Liver (tissue), 9 donors: ENCODE data around the gene TMEM98. TPM values are rescaled to one million over a fixed set of nuclear protein-coding genes. Genes with fewer than 3 reads are reported as not detected.
"Not testable (repeated sequence)": the region's sequence is repeated elsewhere in the genome, so short reads cannot be mapped to it uniquely, and the experiment has no call there.

ENCODE experiments used
- DNase-seq: peaks from one replicate; pipeline ENCODE4 v3.0.0-alpha.2; 2017; ENCODE audit warnings: low spot score
- H3K27ac ChIP-seq, 2 donors: one replicate each; pipeline ENCODE4 v1.7.0; 2013; ENCODE audit warnings: inconsistent platforms in 2 of 2, low read length in 2 of 2, control low read depth in 1 of 2, low read depth in 1 of 2, mild to moderate bottlenecking in 1 of 2
- H3K27me3 ChIP-seq, 4 donors: one replicate each; pipeline versions ENCODE4 v1.6.1 to v1.7.0; 2013; ENCODE audit warnings: low read length in 3 of 4, inconsistent platforms in 1 of 4, mild to moderate bottlenecking in 1 of 4, moderate library complexity in 1 of 4; ENCODE audit not compliant: control insufficient read depth in 4 of 4, insufficient read depth in 4 of 4
- H3K36me3 ChIP-seq, 4 donors: one replicate each; pipeline versions ENCODE4 v1.6.1 to v1.7.0; 2013; ENCODE audit warnings: low read length in 3 of 4, mild to moderate bottlenecking in 3 of 4, low read depth in 1 of 4, moderate library complexity in 1 of 4; ENCODE audit not compliant: control insufficient read depth in 4 of 4, insufficient read depth in 3 of 4
- H3K4me1 ChIP-seq, 4 donors: one replicate each; pipeline versions ENCODE4 v1.6.1 to v1.7.0; 2013; ENCODE audit warnings: low read length in 3 of 4, mild to moderate bottlenecking in 3 of 4, moderate library complexity in 1 of 4; ENCODE audit not compliant: control insufficient read depth in 4 of 4, insufficient read depth in 4 of 4
- H3K4me3 ChIP-seq, 3 donors: one replicate each; pipeline versions ENCODE4 v1.6.1 to v1.7.0; 2013; ENCODE audit warnings: low read length in 3 of 3, control low read depth in 1 of 3, low read depth in 1 of 3, mild to moderate bottlenecking in 1 of 3
- H3K9ac ChIP-seq, 2 donors: one replicate each; pipeline ENCODE4 v1.7.0; 2013; ENCODE audit warnings: low read length in 2 of 2, mild to moderate bottlenecking in 2 of 2, moderate library complexity in 2 of 2, control low read depth in 1 of 2, low read depth in 1 of 2
- H3K9me3 ChIP-seq, 4 donors: one replicate each; pipeline versions ENCODE4 v1.6.1 to v1.7.0; 2013; ENCODE audit warnings: low read length in 3 of 4; ENCODE audit not compliant: control insufficient read depth in 4 of 4
- ATF3 ChIP-seq: IDR thresholded peaks from 2 replicates; pipeline ENCODE4 v1.6.1; 2016; ENCODE audit warnings: antibody characterized with exemption
- EGR1 ChIP-seq, 2 donors: IDR thresholded peaks; 2 replicates each; pipeline ENCODE4 v1.6.1; 2016 to 2018; ENCODE audit warnings: antibody characterized with exemption in 2 of 2, low read depth in 2 of 2
- GABPA ChIP-seq, 2 donors: IDR thresholded peaks in 1 of 2; conservative IDR thresholded peaks in 1 of 2; 2 replicates each; pipeline ENCODE4 v1.6.1; 2016; ENCODE audit warnings: antibody characterized with exemption in 2 of 2, mild to moderate bottlenecking in 1 of 2, moderate library complexity in 1 of 2
- HNF4A ChIP-seq, 2 donors: conservative IDR thresholded peaks; 2 replicates each; pipeline ENCODE4 v1.6.1; 2016; ENCODE audit warnings: antibody characterized with exemption in 2 of 2, mild to moderate bottlenecking in 2 of 2
- HNF4G ChIP-seq: IDR thresholded peaks from 2 replicates; pipeline ENCODE4 v1.6.1; 2016; ENCODE audit warnings: antibody characterized with exemption
- JUND ChIP-seq, 2 donors: IDR thresholded peaks; 2 replicates each; pipeline ENCODE4 v1.6.1; 2016; ENCODE audit warnings: antibody characterized with exemption in 2 of 2
- MAX ChIP-seq: IDR thresholded peaks from 2 replicates; pipeline ENCODE4 v1.6.1; 2016; ENCODE audit warnings: antibody characterized with exemption
- NR2F2 ChIP-seq: IDR thresholded peaks from 2 replicates; pipeline ENCODE4 v1.6.1; 2016; ENCODE audit warnings: antibody characterized with exemption
- RAD21 ChIP-seq, 2 donors: IDR thresholded peaks; 2 replicates each; pipeline ENCODE4 v1.6.1; 2016; ENCODE audit warnings: antibody characterized with exemption in 2 of 2, mild to moderate bottlenecking in 2 of 2
- RXRA ChIP-seq, 2 donors: IDR thresholded peaks; 2 replicates each; pipeline ENCODE4 v1.6.1; 2017 to 2018; ENCODE audit warnings: antibody characterized with exemption in 2 of 2, mild to moderate bottlenecking in 1 of 2
- SP1 ChIP-seq: IDR thresholded peaks from 2 replicates; pipeline ENCODE4 v1.6.1; 2018; ENCODE audit warnings: antibody characterized with exemption, mild to moderate bottlenecking
- TAF1 ChIP-seq: conservative IDR thresholded peaks from 2 replicates; pipeline ENCODE4 v1.6.1; 2016; ENCODE audit warnings: antibody characterized with exemption, mild to moderate bottlenecking
- YY1 ChIP-seq: IDR thresholded peaks from 2 replicates; pipeline ENCODE4 v1.6.1; 2016; ENCODE audit warnings: antibody characterized with exemption, mild to moderate bottlenecking
- WGBS: extraction: QIAGEN DNeasy Blood & Tissue Kit; methylation state at CpG from one replicate; pipeline ENCODE4 v1.1.7; 2013; 5-methylcytosine and 5-hydroxymethylcytosine counted together
- polyA plus RNA-seq, 2 donors: library from polyadenylated mRNA; stranded (reverse) in 1 of 2; unstranded in 1 of 2; fragments of 200-250 nt in 1 of 2; fragments of >200 nt in 1 of 2; fragmentation: Nextera tagmentation in 1 of 2; extraction: Ambion mirVana in 1 of 2; gene quantifications; one replicate each; pipeline versions ENCODE4 v1.2.1 to v1.2.3, GENCODE V29; 2013 to 2015
- total RNA-seq, 2 donors: library from RNA; depleted of rRNA; stranded (reverse); fragments of >200 nt; gene quantifications; one replicate each; pipeline ENCODE4 v1.2.3, GENCODE V29; 2014
- TF ChIP-seq, protein P1 (sequence below): IDR thresholded peaks from 2 replicates; pipeline ENCODE4 v1.6.1; 2016; ENCODE audit warnings: antibody characterized with exemption, mild to moderate bottlenecking
- TF ChIP-seq, protein P2 (sequence below): fragments of 150-350 bp; IDR thresholded peaks from 2 replicates; pipeline ENCODE4 v1.5.1; 2017; ENCODE audit warnings: improper control_type of control experiment, low read depth, low read length; ENCODE audit not compliant: missing input control
- donor health status: healthy.
- donor health status: healthy.
- donor health status: healthy.
- donor health status: healthy.
- donor health status: healthy.

Gene TMEM98
- total and polyA plus RNA-seq, 4 donors, result 7.0 to 17.5 (median 10.7) TPM

DNA sequence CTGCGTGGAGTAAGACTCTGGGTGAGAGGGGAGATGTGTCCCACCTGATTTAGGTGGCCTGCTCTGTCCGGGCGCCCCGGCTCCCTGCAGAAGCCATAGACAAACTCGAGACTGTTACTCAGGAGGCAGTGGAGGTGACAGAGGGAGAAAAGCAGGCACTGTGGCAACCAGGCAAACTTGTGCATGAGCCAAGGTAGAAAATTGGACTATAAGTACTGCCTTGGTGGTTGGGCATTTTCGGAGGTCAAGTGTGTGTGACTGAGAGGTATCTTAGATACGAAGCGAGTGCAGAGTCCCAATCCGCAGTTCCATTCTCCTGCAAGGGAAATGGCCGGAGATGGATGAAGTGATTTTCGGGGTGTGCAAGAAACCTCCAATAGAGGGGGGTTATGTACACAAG is 36.6 kb downstream of the TMEM98 start (continued):
- no peak for TF ChIP-seq EGR1 (IDR thresholded peaks at IDR 0.05; ENCODE audit: low read depth in 2 of 2)
- no peak for TF ChIP-seq HNF4A (conservative IDR thresholded peaks at IDR 0.05)

GRCh38 chr17:32969231-32969630 is 41.3 kb downstream of the TMEM98 start:
- not testable (repeated sequence) for DNase-seq, H3K4me1 ChIP-seq, H3K9ac ChIP-seq, H3K9me3 ChIP-seq, H3K27me3 ChIP-seq, H3K36me3 ChIP-seq, H3K27ac ChIP-seq, H3K4me3 ChIP-seq
- 82% methylated on average over 4 of the region's 4 CpGs for WGBS

DNA sequence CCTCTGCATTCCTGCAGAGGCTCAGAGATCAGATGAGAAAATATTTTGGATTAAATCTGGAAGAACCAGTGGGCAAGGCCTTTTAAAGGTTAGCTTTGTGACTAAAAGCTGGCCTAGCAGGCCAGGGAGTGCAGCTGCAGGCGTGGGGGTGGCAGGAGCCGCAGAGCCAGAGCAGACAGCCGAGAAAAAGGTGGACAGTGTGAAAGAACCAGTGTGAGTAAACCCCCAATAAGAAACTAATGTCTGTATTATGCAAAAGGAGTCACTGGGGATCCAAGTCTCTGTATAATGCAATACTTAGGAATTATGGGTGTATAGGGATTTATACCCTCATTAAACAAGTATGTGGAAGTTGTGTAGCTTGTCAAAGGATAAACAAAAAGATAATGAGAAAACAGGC is 42.3 kb downstream of the TMEM98 start:
- 86% methylated on average over 3 of the region's 3 CpGs for WGBS
- DNase-seq, result no peak
- Histone ChIP-seq H3K9ac (no peak overlapping the region), H3K4me3 (no peak overlapping the region), H3K4me1 (no peaks in the 10 kb centered on the region), H3K9me3 (no peaks in the 10 kb centered on the region), H3K36me3 (no peaks in the 10 kb centered on the region), H3K27me3 (no peaks in the 10 kb centered on the region), H3K27ac (no peak overlapping the region)
- no peak for TF ChIP-seq SP1
- no peak for TF ChIP-seq YY1
- no peak for TF ChIP-seq HNF4G
- TF ChIP-seq HNF4A (conservative IDR thresholded peaks at IDR 0.05), result no peak

GRCh38 chr17:32971171-32971570 is 43.2 kb downstream of the TMEM98 start:
- Histone ChIP-seq H3K36me3 (no peaks in the 10 kb centered on the region), H3K4me1 (no peaks in the 10 kb centered on the region), H3K9me3 (no peaks in the 10 kb centered on the region), H3K27me3 (no peaks in the 10 kb centered on the region), H3K9ac (no peak overlapping the region), H3K4me3 (no peak overlapping the region), H3K27ac (no peak overlapping the region)
- DNase-seq, result no peak
- TF ChIP-seq JUND (IDR thresholded peaks at IDR 0.05), result no peak
- no peak for TF ChIP-seq GABPA (IDR thresholded peaks at IDR 0.05 in 1 of 2, conservative IDR thresholded peaks at IDR 0.05 in 1 of 2)
- TF ChIP-seq YY1, result no peak
- no peak for TF ChIP-seq NR2F2
- TF ChIP-seq, protein P1, sequence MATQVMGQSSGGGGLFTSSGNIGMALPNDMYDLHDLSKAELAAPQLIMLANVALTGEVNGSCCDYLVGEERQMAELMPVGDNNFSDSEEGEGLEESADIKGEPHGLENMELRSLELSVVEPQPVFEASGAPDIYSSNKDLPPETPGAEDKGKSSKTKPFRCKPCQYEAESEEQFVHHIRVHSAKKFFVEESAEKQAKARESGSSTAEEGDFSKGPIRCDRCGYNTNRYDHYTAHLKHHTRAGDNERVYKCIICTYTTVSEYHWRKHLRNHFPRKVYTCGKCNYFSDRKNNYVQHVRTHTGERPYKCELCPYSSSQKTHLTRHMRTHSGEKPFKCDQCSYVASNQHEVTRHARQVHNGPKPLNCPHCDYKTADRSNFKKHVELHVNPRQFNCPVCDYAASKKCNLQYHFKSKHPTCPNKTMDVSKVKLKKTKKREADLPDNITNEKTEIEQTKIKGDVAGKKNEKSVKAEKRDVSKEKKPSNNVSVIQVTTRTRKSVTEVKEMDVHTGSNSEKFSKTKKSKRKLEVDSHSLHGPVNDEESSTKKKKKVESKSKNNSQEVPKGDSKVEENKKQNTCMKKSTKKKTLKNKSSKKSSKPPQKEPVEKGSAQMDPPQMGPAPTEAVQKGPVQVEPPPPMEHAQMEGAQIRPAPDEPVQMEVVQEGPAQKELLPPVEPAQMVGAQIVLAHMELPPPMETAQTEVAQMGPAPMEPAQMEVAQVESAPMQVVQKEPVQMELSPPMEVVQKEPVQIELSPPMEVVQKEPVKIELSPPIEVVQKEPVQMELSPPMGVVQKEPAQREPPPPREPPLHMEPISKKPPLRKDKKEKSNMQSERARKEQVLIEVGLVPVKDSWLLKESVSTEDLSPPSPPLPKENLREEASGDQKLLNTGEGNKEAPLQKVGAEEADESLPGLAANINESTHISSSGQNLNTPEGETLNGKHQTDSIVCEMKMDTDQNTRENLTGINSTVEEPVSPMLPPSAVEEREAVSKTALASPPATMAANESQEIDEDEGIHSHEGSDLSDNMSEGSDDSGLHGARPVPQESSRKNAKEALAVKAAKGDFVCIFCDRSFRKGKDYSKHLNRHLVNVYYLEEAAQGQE, result no peak
- no peak for TF ChIP-seq ATF3
- TF ChIP-seq RXRA (IDR thresholded peaks at IDR 0.05), result no peak
- TF ChIP-seq HNF4A (conservative IDR thresholded peaks at IDR 0.05), result no peak
- TF ChIP-seq HNF4G, result no peak
- no peak for TF ChIP-seq TAF1
- TF ChIP-seq RAD21 (IDR thresholded peaks at IDR 0.05), result no peak
- TF ChIP-seq, protein P2, sequence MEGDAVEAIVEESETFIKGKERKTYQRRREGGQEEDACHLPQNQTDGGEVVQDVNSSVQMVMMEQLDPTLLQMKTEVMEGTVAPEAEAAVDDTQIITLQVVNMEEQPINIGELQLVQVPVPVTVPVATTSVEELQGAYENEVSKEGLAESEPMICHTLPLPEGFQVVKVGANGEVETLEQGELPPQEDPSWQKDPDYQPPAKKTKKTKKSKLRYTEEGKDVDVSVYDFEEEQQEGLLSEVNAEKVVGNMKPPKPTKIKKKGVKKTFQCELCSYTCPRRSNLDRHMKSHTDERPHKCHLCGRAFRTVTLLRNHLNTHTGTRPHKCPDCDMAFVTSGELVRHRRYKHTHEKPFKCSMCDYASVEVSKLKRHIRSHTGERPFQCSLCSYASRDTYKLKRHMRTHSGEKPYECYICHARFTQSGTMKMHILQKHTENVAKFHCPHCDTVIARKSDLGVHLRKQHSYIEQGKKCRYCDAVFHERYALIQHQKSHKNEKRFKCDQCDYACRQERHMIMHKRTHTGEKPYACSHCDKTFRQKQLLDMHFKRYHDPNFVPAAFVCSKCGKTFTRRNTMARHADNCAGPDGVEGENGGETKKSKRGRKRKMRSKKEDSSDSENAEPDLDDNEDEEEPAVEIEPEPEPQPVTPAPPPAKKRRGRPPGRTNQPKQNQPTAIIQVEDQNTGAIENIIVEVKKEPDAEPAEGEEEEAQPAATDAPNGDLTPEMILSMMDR, result no peak
- no peak for TF ChIP-seq EGR1 (IDR thresholded peaks at IDR 0.05; ENCODE audit: low read depth in 2 of 2)
- TF ChIP-seq SP1, result no peak
- no peak for TF ChIP-seq MAX
- WGBS, result 59% methylated on average over 1 of the region's 1 CpG
